H1 (cell line): ENCODE measurements around the gene DSCAM. TPM values are rescaled to one million over a fixed set of nuclear protein-coding genes. Genes with fewer than 3 reads are reported as not detected.

Source experiments
- CTCF ChIA-PET: fragments of 300-600 bp; sonication (Branson Sonifier 250); formaldehyde crosslinking; loops from one replicate; lab custom pipeline; 2021; ENCODE audit not compliant: partially characterized antibody; lab: Charles Lee
- POLR2A ChIA-PET: fragments of 300-600 bp; sonication (Branson Sonifier 250); formaldehyde crosslinking; loops from one replicate; lab custom pipeline; 2021; ENCODE audit warnings: inconsistent platforms; ENCODE audit not compliant: partially characterized antibody; lab: Charles Lee
- DNase-seq, 2 experiments: peaks; one replicate each; pipeline versions ENCODE4 v3.0.0 to v3.0.0-alpha.2; 2010 to 2022; ENCODE audit warnings: low spot score in 2 of 2, low read depth in 1 of 2, mixed read lengths in 1 of 2
- FAIRE-seq: peaks from 2 replicates; lab custom pipeline; 2011; peaks lifted over from hg19 to GRCh38; lab: Jason Lieb, UNC
- H2AFZ ChIP-seq: 2 replicates; pipeline ENCODE4 v1.8.1; 2012; ENCODE audit warnings: low read length, inconsistent platforms
- H2AK5ac ChIP-seq: 2 replicates; pipeline ENCODE4 v1.6.1; 2013; ENCODE audit warnings: low read depth, low read length
- H2BK120ac ChIP-seq: replicated peaks from 2 replicates; pipeline ENCODE3; 2013; ENCODE audit warnings: low read depth, low read length, inconsistent platforms
- H2BK12ac ChIP-seq: 2 replicates; pipeline ENCODE4 v1.6.1; 2013; ENCODE audit warnings: low read depth, low read length
- H2BK15ac ChIP-seq: 2 replicates; pipeline ENCODE4 v1.6.1; 2013; ENCODE audit warnings: low read length
- H2BK20ac ChIP-seq: 2 replicates; pipeline ENCODE4 v1.6.1; 2013; ENCODE audit warnings: low read length
- H2BK5ac ChIP-seq: 2 replicates; pipeline ENCODE4 v1.6.1; 2013; ENCODE audit warnings: low read depth, low read length
- H3K14ac ChIP-seq: 2 replicates; pipeline ENCODE4 v1.6.1; 2013; ENCODE audit warnings: inconsistent platforms; ENCODE audit not compliant: insufficient read length
- H3K18ac ChIP-seq: 2 replicates; pipeline ENCODE4 v1.6.1; 2013; ENCODE audit warnings: low read length; ENCODE audit errors: extremely low read depth
- H3K23ac ChIP-seq: 2 replicates; pipeline ENCODE4 v1.6.1; 2013; ENCODE audit warnings: inconsistent platforms; ENCODE audit not compliant: insufficient read length
- H3K23me2 ChIP-seq: 2 replicates; pipeline ENCODE4 v1.6.1; 2013; ENCODE audit warnings: low read depth, low read length
- H3K27ac ChIP-seq: 2 replicates; pipeline ENCODE4 v1.6.1; 2011; ENCODE audit warnings: low read depth, low read length, inconsistent platforms
- H3K27me3 ChIP-seq, 4 experiments: replicated peaks in 1 of 4; 1 replicate in 1 of 4; 2 replicates in 3 of 4; pipeline versions ENCODE4 v1.6.1 to v1.8.1; 2011 to 2013; ENCODE audit warnings: low read length in 3 of 4, mild to moderate bottlenecking in 3 of 4, inconsistent platforms in 2 of 4, mixed read lengths in 2 of 4, moderate library complexity in 1 of 4; ENCODE audit not compliant: control insufficient read depth in 3 of 4, insufficient read depth in 3 of 4; ENCODE audit errors: extremely low read depth in 1 of 4
- H3K36me3 ChIP-seq, 4 experiments: 2 replicates each; pipeline versions ENCODE4 v1.6.1 to v1.8.1; 2011 to 2013; ENCODE audit warnings: mild to moderate bottlenecking in 4 of 4, low read length in 3 of 4, moderate library complexity in 2 of 4, control low read depth in 1 of 4, inconsistent platforms in 1 of 4; ENCODE audit not compliant: insufficient read depth in 4 of 4, control insufficient read depth in 2 of 4
- H3K4ac ChIP-seq: replicated peaks from 2 replicates; pipeline ENCODE3; 2013; ENCODE audit warnings: low read length, low read depth, mixed read lengths, inconsistent platforms; ENCODE audit not compliant: insufficient read length
- H3K4me1 ChIP-seq, 4 experiments: replicated peaks in 1 of 4; 1 replicate in 1 of 4; 2 replicates in 3 of 4; pipeline versions ENCODE4 v1.6.1 to v1.8.1; 2011 to 2013; ENCODE audit warnings: low read length in 3 of 4, inconsistent platforms in 2 of 4, mixed read lengths in 1 of 4; ENCODE audit not compliant: insufficient read depth in 4 of 4, control insufficient read depth in 3 of 4
- H3K4me2 ChIP-seq, 2 experiments: 2 replicates each; pipeline versions ENCODE4 v1.6.1 to v1.8.1; 2011 to 2013; ENCODE audit warnings: low read depth in 2 of 2, low read length in 2 of 2, control low read depth in 1 of 2, inconsistent platforms in 1 of 2, mild to moderate bottlenecking in 1 of 2; ENCODE audit not compliant: insufficient read depth in 1 of 2
- H3K4me3 ChIP-seq, 4 experiments: fragments of 200-600, 300-600 bp in 1 of 4; sonication (generic), shearing (Covaris generic), sonication (Bioruptor Twin) in 1 of 4; 2 replicates each; pipeline versions ENCODE4 v1.5.1 to v1.8.1; 2011 to 2016; ENCODE audit warnings: low read length in 4 of 4, low read depth in 3 of 4, control low read depth in 2 of 4, inconsistent platforms in 2 of 4, mild to moderate bottlenecking in 2 of 4, mixed read lengths in 1 of 4, moderate library complexity in 1 of 4; ENCODE audit not compliant: insufficient read depth in 2 of 4; ENCODE audit errors: extremely low read depth in 1 of 4
- H3K56ac ChIP-seq: replicated peaks from 2 replicates; pipeline ENCODE3; 2013; ENCODE audit warnings: low read depth, mild to moderate bottlenecking, mixed read lengths, low read length, inconsistent platforms; ENCODE audit not compliant: insufficient read length
- H3K79me1 ChIP-seq: 2 replicates; pipeline ENCODE4 v1.6.1; 2013; ENCODE audit warnings: low read depth, low read length, control low read depth
- H3K79me2 ChIP-seq, 2 experiments: 2 replicates each; pipeline versions ENCODE4 v1.6.1 to v1.8.1; 2012 to 2013; ENCODE audit warnings: low read length in 2 of 2, mild to moderate bottlenecking in 2 of 2, inconsistent platforms in 1 of 2; ENCODE audit not compliant: insufficient read depth in 2 of 2, control insufficient read depth in 1 of 2
- H3K9ac ChIP-seq, 4 experiments: replicated peaks in 1 of 4; 1 replicate in 1 of 4; 2 replicates in 3 of 4; pipeline versions ENCODE4 v1.6.1 to v1.8.1; 2011 to 2013; ENCODE audit warnings: low read depth in 3 of 4, low read length in 3 of 4, control low read depth in 2 of 4, mild to moderate bottlenecking in 2 of 4, moderate library complexity in 2 of 4, inconsistent platforms in 1 of 4; ENCODE audit errors: extremely low read depth in 1 of 4
- H3K9me3 ChIP-seq, 2 experiments: 2 replicates each; pipeline versions ENCODE4 v1.6.1 to v1.8.1; 2012 to 2013; ENCODE audit warnings: mild to moderate bottlenecking in 2 of 2, moderate library complexity in 2 of 2, control low read depth in 1 of 2, inconsistent platforms in 1 of 2, low read depth in 1 of 2, low read length in 1 of 2, mixed read lengths in 1 of 2; ENCODE audit not compliant: insufficient read depth in 2 of 2
- H4K20me1 ChIP-seq, 2 experiments: replicated peaks in 1 of 2; 2 replicates each; pipeline versions ENCODE3 to v1.8.1; 2011 to 2013; ENCODE audit warnings: inconsistent platforms in 2 of 2, low read length in 2 of 2, mild to moderate bottlenecking in 1 of 2; ENCODE audit not compliant: insufficient read depth in 2 of 2, control insufficient read depth in 1 of 2
- H4K5ac ChIP-seq: 2 replicates; pipeline ENCODE4 v1.6.1; 2013; ENCODE audit warnings: low read length, low read depth, mixed read lengths, inconsistent platforms; ENCODE audit not compliant: insufficient read length
- H4K8ac ChIP-seq: 2 replicates; pipeline ENCODE4 v1.8.0; 2013; ENCODE audit warnings: mild to moderate bottlenecking, moderate library complexity, low read length, inconsistent platforms; ENCODE audit not compliant: insufficient read depth; ENCODE audit errors: extremely low read depth
- H4K91ac ChIP-seq: replicated peaks from 2 replicates; pipeline ENCODE3; 2013; ENCODE audit warnings: low read length, mixed read lengths, inconsistent platforms; ENCODE audit not compliant: insufficient read length
- BRCA1 ChIP-seq: IDR thresholded peaks from 2 replicates; pipeline ENCODE4 v1.6.1; 2012; ENCODE audit warnings: low read depth, low read length, improper control_type of control experiment
- CBX8 ChIP-seq: fragments of 300-800, 300-1000 bp; sonication (generic); IDR thresholded peaks from 2 replicates; pipeline ENCODE4 v1.7.1; 2016; ENCODE audit warnings: low read depth, low read length, borderline replicate concordance
- HDAC2 ChIP-seq, 2 experiments: fragments of 300-600 bp in 1 of 2; sonication (generic) in 1 of 2; IDR thresholded peaks; 2 replicates each; pipeline ENCODE4 v1.6.1; 2011 to 2012; ENCODE audit warnings: low read depth in 2 of 2, low read length in 2 of 2, mild to moderate bottlenecking in 2 of 2, moderate library complexity in 2 of 2, borderline replicate concordance in 1 of 2, inconsistent platforms in 1 of 2
- JUND ChIP-seq: IDR thresholded peaks from 2 replicates; pipeline ENCODE4 v1.6.1; 2011; ENCODE audit warnings: mild to moderate bottlenecking, improper control_type of control experiment, low read length
- KDM5A ChIP-seq: fragments of 200-600 bp; IDR thresholded peaks from 2 replicates; pipeline ENCODE4 v1.7.1; 2012; ENCODE audit warnings: mild to moderate bottlenecking, low read length, inconsistent platforms, mixed read lengths
- NANOG ChIP-seq: IDR thresholded peaks from 2 replicates; pipeline ENCODE4 v1.6.1; 2011; ENCODE audit warnings: low read length, low read depth, mild to moderate bottlenecking, inconsistent platforms; ENCODE audit not compliant: insufficient read depth, poor library complexity, severe bottlenecking
- POU5F1 ChIP-seq: IDR thresholded peaks from 2 replicates; pipeline ENCODE4 v1.6.1; 2011; ENCODE audit warnings: low read depth, mild to moderate bottlenecking, low read length, moderate library complexity
- RAD21 ChIP-seq, 2 experiments: IDR thresholded peaks in 1 of 2; conservative IDR thresholded peaks in 1 of 2; 2 replicates each; pipeline ENCODE4 v1.6.1; 2011; ENCODE audit warnings: low read depth in 2 of 2, low read length in 2 of 2, improper control_type of control experiment in 1 of 2, inconsistent platforms in 1 of 2, mild to moderate bottlenecking in 1 of 2, moderate library complexity in 1 of 2
- SAP30 ChIP-seq: fragments of 300-600 bp; sonication (generic); IDR thresholded peaks from 2 replicates; pipeline ENCODE4 v1.7.1; 2012; ENCODE audit warnings: low read length, moderate library complexity, mild to moderate bottlenecking, inconsistent platforms; ENCODE audit not compliant: insufficient read depth, insufficient replicate concordance
- SIX5 ChIP-seq: IDR thresholded peaks from 2 replicates; pipeline ENCODE4 v1.6.1; 2011; ENCODE audit warnings: mild to moderate bottlenecking, low read depth, low read length
- SP2 ChIP-seq: IDR thresholded peaks from 2 replicates; pipeline ENCODE4 v1.6.1; 2012; ENCODE audit warnings: mild to moderate bottlenecking, low read length, inconsistent platforms
- SP4 ChIP-seq: IDR thresholded peaks from 2 replicates; pipeline ENCODE4 v1.6.1; 2012; ENCODE audit warnings: low read length, inconsistent platforms
- SRF ChIP-seq: IDR thresholded peaks from 2 replicates; pipeline ENCODE4 v1.6.1; 2011; ENCODE audit warnings: mild to moderate bottlenecking, low read depth, low read length, moderate library complexity
- TBP ChIP-seq: IDR thresholded peaks from 2 replicates; pipeline ENCODE4 v1.6.1; 2011; ENCODE audit warnings: low read depth, low read length, improper control_type of control experiment
- YY1 ChIP-seq: IDR thresholded peaks from 2 replicates; pipeline ENCODE4 v1.6.1; 2011; ENCODE audit warnings: low read depth, mild to moderate bottlenecking, low read length
- WGBS, 2 experiments: shearing (Covaris generic) in 1 of 2; methylation state at CpG; one replicate each; pipeline versions ENCODE4 v1.1.6 to v1.1.7; 2013 to 2015; ENCODE audit warnings: low lambda C conversion rate in 2 of 2, mixed read lengths in 2 of 2, inconsistent platforms in 1 of 2, low coverage in 1 of 2, missing lambda C conversion rate in 1 of 2; ENCODE audit not compliant: insufficient replicate concordance in 2 of 2, insufficient coverage in 1 of 2, insufficient read length in 1 of 2; ENCODE audit errors: extremely low coverage in 1 of 2, missing lambda C conversion rate in 1 of 2; 5-methylcytosine and 5-hydroxymethylcytosine counted together
- polyA plus RNA-seq, 7 experiments: library from polyadenylated mRNA; depleted of rRNA in 3 of 7; stranded (reverse) in 5 of 7; unstranded in 2 of 7; fragments of >200 nt in 5 of 7; fragments of 200-250 nt in 2 of 7; gene quantifications; 1 replicate in 5 of 7; 2 replicates in 1 of 7; 4 replicates in 1 of 7; pipeline versions ENCODE4 v1.2.1 to v1.2.3, GENCODE V29; 2011 to 2013; ENCODE audit warnings: missing spikeins in 2 of 7, mixed read lengths in 2 of 7
- total RNA-seq: library from RNA; stranded (reverse); fragmentation: NEBNext Ultra II Directional; extraction: Animal tissue kit (Norgen Biotek cat#: 25700); gene quantifications from 2 replicates; pipeline ENCODE4 v1.2.1, GENCODE V29; 2021

Gene DSCAM
- total and polyA plus RNA-seq, 2 of the 8 experiments (the other 6 are each of a cell fraction or from before 2014, with no cell fraction given) = 0.02 to 0.15 TPM

DNA sequence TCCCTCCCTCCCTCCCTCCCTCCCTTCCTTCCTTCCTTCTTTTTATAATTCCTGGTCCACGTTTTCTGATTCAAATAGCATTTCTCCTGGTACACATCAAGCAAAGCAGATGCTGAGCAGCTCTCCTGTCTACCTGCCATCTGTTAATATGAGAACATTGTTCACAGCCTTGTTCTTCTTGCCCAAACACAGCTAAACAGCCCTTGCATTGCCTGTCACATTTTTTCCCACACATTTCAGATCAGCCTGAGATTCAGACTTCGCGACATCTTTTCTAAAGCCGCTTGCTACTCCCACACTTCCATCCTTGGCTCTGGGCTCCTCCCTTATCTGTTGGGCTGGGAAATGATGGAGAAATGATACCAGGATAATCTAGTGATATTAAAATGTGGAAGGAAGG lies 779.2 kb downstream of the DSCAM start:
- H4K91ac ChIP-seq = no peak overlapping the region
- POLR2A ChIA-PET = no interaction called here
- no peak for TF ChIP-seq HDAC2 (IDR thresholded peaks at IDR 0.05; ENCODE audit: borderline replicate concordance in 1 of 2, low read depth in 2 of 2, low read length in 2 of 2)
- no peak for TF ChIP-seq SRF
- no peak for TF ChIP-seq KDM5A
- no peak for TF ChIP-seq CBX8
- no peak for TF ChIP-seq TBP
- no peak for TF ChIP-seq JUND
- no peak for TF ChIP-seq SP4
- TF ChIP-seq SP2 = no peak
- TF ChIP-seq NANOG = no peak
- TF ChIP-seq SIX5 = no peak
- TF ChIP-seq BRCA1 = no peak
- no peak for TF ChIP-seq YY1
- no peak for TF ChIP-seq POU5F1
- TF ChIP-seq SAP30 = no peak
- no peak for TF ChIP-seq RAD21 (IDR thresholded peaks at IDR 0.05 in 1 of 2, conservative IDR thresholded peaks at IDR 0.05 in 1 of 2; ENCODE audit: low read depth in 2 of 2, low read length in 2 of 2)
- H4K8ac ChIP-seq = no peak overlapping the region
- no peak overlapping the region for H3K9ac ChIP-seq
- H2BK12ac ChIP-seq = no peak overlapping the region
- H3K27ac ChIP-seq = no peak overlapping the region
- no peak overlapping the region for H2BK5ac ChIP-seq
- peaks cover 1% of the 10 kb centered on the region for H3K23me2 ChIP-seq
- H3K56ac ChIP-seq = no peak overlapping the region
- no peak overlapping the region for H2AK5ac ChIP-seq
- H3K4ac ChIP-seq = no peak overlapping the region
- 0 out of 2 replicates have a peak overlapping the region, but pooled peaks have one; percentile 76 for H2AFZ ChIP-seq
- H3K27me3 ChIP-seq = no peaks in the 10 kb centered on the region
- no peak overlapping the region for H3K4me3 ChIP-seq
- no peak overlapping the region for H3K18ac ChIP-seq
- H3K79me1 ChIP-seq = no peaks in the 10 kb centered on the region
- H2BK120ac ChIP-seq = no peak overlapping the region
- H3K4me1 ChIP-seq = no peaks in the 10 kb centered on the region
- no peaks in the 10 kb centered on the region for H3K36me3 ChIP-seq
- DNase-seq = no peak
- H3K4me2 ChIP-seq = no peak overlapping the region
- H2BK20ac ChIP-seq = no peak overlapping the region
- H3K79me2 ChIP-seq = no peaks in the 10 kb centered on the region
- H3K9me3 ChIP-seq = no peaks in the 10 kb centered on the region
- FAIRE-seq = no peak
- H4K5ac ChIP-seq = no peak overlapping the region
- H3K23ac ChIP-seq = no peak overlapping the region
- no peaks in the 10 kb centered on the region for H4K20me1 ChIP-seq
- no peak overlapping the region for H3K14ac ChIP-seq
- WGBS, 2 experiments = 91% methylated on average over 3 of the region's 4 CpGs; no CpG with 5 or more reads in 1 of the 2 experiments
- CTCF ChIA-PET = interaction anchor here (0.7 to 1.3 kb wide), 3 partner anchors 11 to 155 kb away, joined by 3 to 5 read pairs (median 3); no protein-coding TSS in a partner anchor
- H2BK15ac ChIP-seq = no peak overlapping the region
